Keratinocyte (primary cell): ENCODE results near the gene OSBPL8. TPM values are rescaled to one million over a fixed set of nuclear protein-coding genes. Genes with fewer than 3 reads are reported as not detected.

Experiments used
- DNase-seq: peaks from one replicate; pipeline ENCODE4 v3.0.0-alpha.2; 2011; ENCODE audit warnings: low read depth, missing footprints, low spot score
- FAIRE-seq: peaks from 2 replicates; lab custom pipeline; 2011; peaks lifted over from hg19 to GRCh38; lab: Jason Lieb, UNC
- H2AFZ ChIP-seq: 2 replicates; pipeline ENCODE4 v1.6.0; 2012; ENCODE audit warnings: low read length, control low read depth, inconsistent platforms; ENCODE audit not compliant: control insufficient read depth
- H3K27ac ChIP-seq: 2 replicates; pipeline ENCODE4 v1.5.1; 2011; ENCODE audit warnings: low read length; ENCODE audit not compliant: control insufficient read depth, insufficient read depth
- H3K27me3 ChIP-seq: 3 replicates; pipeline ENCODE4 v1.6.0; 2011; ENCODE audit warnings: low read length; ENCODE audit not compliant: control insufficient read depth, insufficient read depth; ENCODE audit errors: extremely low read depth
- H3K36me3 ChIP-seq, 2 experiments: 2 replicates in 1 of 2; 3 replicates in 1 of 2; pipeline ENCODE4 v1.5.1; 2011; ENCODE audit warnings: low read length in 2 of 2, mild to moderate bottlenecking in 1 of 2; ENCODE audit not compliant: control insufficient read depth in 2 of 2, insufficient read depth in 2 of 2; ENCODE audit errors: extremely low read depth in 1 of 2
- H3K4me1 ChIP-seq: 3 replicates; pipeline ENCODE4 v1.5.1; 2011; ENCODE audit warnings: low read length; ENCODE audit not compliant: control insufficient read depth, insufficient read depth; ENCODE audit errors: extremely low read depth
- H3K4me2 ChIP-seq: 3 replicates; pipeline ENCODE4 v1.6.0; 2011; ENCODE audit warnings: low read depth, low read length; ENCODE audit not compliant: control insufficient read depth, insufficient read depth; ENCODE audit errors: extremely low read depth
- H3K4me3 ChIP-seq, 3 experiments: fragments of 200-600 bp in 1 of 3; sonication (generic) in 1 of 3; 2 replicates in 2 of 3; 3 replicates in 1 of 3; pipeline ENCODE4 v1.5.1; 2011 to 2016; ENCODE audit warnings: low read length in 3 of 3, mild to moderate bottlenecking in 3 of 3, control low read depth in 2 of 3, inconsistent platforms in 1 of 3, low read depth in 1 of 3, mixed read lengths in 1 of 3, mixed run types in 1 of 3, moderate library complexity in 1 of 3; ENCODE audit not compliant: control insufficient read depth in 2 of 3, insufficient read depth in 2 of 3; ENCODE audit errors: extremely low read depth in 1 of 3
- H3K79me2 ChIP-seq: 2 replicates; pipeline ENCODE4 v1.6.0; 2012; ENCODE audit warnings: low read length; ENCODE audit not compliant: control insufficient read depth, insufficient read depth
- H3K9ac ChIP-seq: 3 replicates; pipeline ENCODE4 v1.6.0; 2011; ENCODE audit warnings: low read length; ENCODE audit not compliant: control insufficient read depth, insufficient read depth; ENCODE audit errors: extremely low read depth
- H3K9me1 ChIP-seq: 3 replicates; pipeline ENCODE4 v1.6.0; 2011; ENCODE audit warnings: low read length; ENCODE audit not compliant: control insufficient read depth, insufficient read depth; ENCODE audit errors: extremely low read depth
- H3K9me3 ChIP-seq: 2 replicates; pipeline ENCODE4 v1.5.1; 2012; ENCODE audit warnings: low read depth, low read length; ENCODE audit not compliant: control insufficient read depth
- H4K20me1 ChIP-seq: 3 replicates; pipeline ENCODE4 v1.6.0; 2011; ENCODE audit warnings: low read length; ENCODE audit not compliant: control insufficient read depth, insufficient read depth; ENCODE audit errors: extremely low read depth
- CTCF ChIP-seq, 3 experiments: IDR thresholded peaks in 1 of 3; conservative IDR thresholded peaks in 1 of 3; optimal IDR thresholded peaks in 1 of 3; 2 replicates in 2 of 3; 3 replicates in 1 of 3; pipeline versions ENCODE3 to v1.5.1; 2011; ENCODE audit warnings: low read length in 3 of 3, mild to moderate bottlenecking in 3 of 3, moderate library complexity in 2 of 3, control low read depth in 1 of 3, inconsistent platforms in 1 of 3; ENCODE audit not compliant: insufficient read depth in 2 of 3; ENCODE audit errors: extremely low read depth in 1 of 3
- EZH2 ChIP-seq: IDR thresholded peaks from one replicate; pipeline ENCODE4 v1.6.1; 2012; ENCODE audit warnings: inconsistent platforms, mild to moderate bottlenecking, low read length, moderate library complexity
- dilution Hi-C: fragments of 300-500 bp; cut with MboI; formaldehyde crosslinking; loops from one replicate; pipeline ENCODE4 v1.7.0; 2020; ENCODE audit warnings: low sequenced_read_pairs; ENCODE audit not compliant: extremely low pct_ligation_motif_present
- polyA plus RNA-seq, 5 experiments: library from polyadenylated mRNA; depleted of rRNA in 3 of 5; stranded (reverse) in 3 of 5; stranded (forward) in 1 of 5; unstranded in 1 of 5; fragments of >200 nt; gene quantifications; 1 replicate in 1 of 5; 2 replicates in 3 of 5; 3 replicates in 1 of 5; pipeline versions ENCODE4 v1.2.1 to v1.2.3, GENCODE V29; 2011 to 2012; ENCODE audit warnings: missing spikeins in 2 of 5, low read depth in 1 of 5, low replicate concordance in 1 of 5

The OSBPL8 gene
- polyA plus RNA-seq, 1 donor (not counting 4 experiments of a cell fraction or from before 2014, with no cell fraction given): 33.7 TPM

GRCh38 chr12:76536546-76536945, 23.0 kb downstream of the OSBPL8 start:
- no peaks in the 10 kb centered on the region for H4K20me1 ChIP-seq
- DNase-seq (no peak), FAIRE-seq (no peak)
- no peak overlapping the region for H3K9ac ChIP-seq
- no peak for TF ChIP-seq CTCF (optimal IDR thresholded peaks at IDR 0.05 in 1 of 3, IDR thresholded peaks at IDR 0.05 in 1 of 3, conservative IDR thresholded peaks at IDR 0.05 in 1 of 3; ENCODE audit: extremely low read depth in 1 of 3, insufficient read depth in 2 of 3, low read length in 3 of 3)
- TF ChIP-seq EZH2: no peak
- H3K9me3 ChIP-seq: no peaks in the 10 kb centered on the region
- H3K4me3 ChIP-seq: no peak overlapping the region
- H3K79me2 ChIP-seq: peaks cover 26% of the 10 kb centered on the region
- no peak overlapping the region for H2AFZ ChIP-seq
- no peaks in the 10 kb centered on the region for H3K4me1 ChIP-seq
- no peaks in the 10 kb centered on the region for H3K27me3 ChIP-seq
- H3K36me3 ChIP-seq: no peaks in the 10 kb centered on the region
- H3K27ac ChIP-seq: no peak overlapping the region
- dilution Hi-C loops: no loop called here
- H3K9me1 ChIP-seq: no peaks in the 10 kb centered on the region
- no peak overlapping the region for H3K4me2 ChIP-seq

GRCh38 chr12:76535170-76535569, 24.4 kb downstream of the OSBPL8 start:
- no peak overlapping the region for H2AFZ ChIP-seq
- H3K4me3 ChIP-seq: no peak overlapping the region
- H3K79me2 ChIP-seq: peaks cover 17% of the 10 kb centered on the region
- FAIRE-seq (no peak), DNase-seq (no peak)
- no peaks in the 10 kb centered on the region for H3K9me1 ChIP-seq
- no peak overlapping the region for H3K27ac ChIP-seq
- no peaks in the 10 kb centered on the region for H3K27me3 ChIP-seq
- no peak for TF ChIP-seq EZH2
- TF ChIP-seq CTCF (optimal IDR thresholded peaks at IDR 0.05 in 1 of 3, IDR thresholded peaks at IDR 0.05 in 1 of 3, conservative IDR thresholded peaks at IDR 0.05 in 1 of 3; ENCODE audit: extremely low read depth in 1 of 3, insufficient read depth in 2 of 3, low read length in 3 of 3): no peak
- H3K4me2 ChIP-seq: no peak overlapping the region
- H3K9ac ChIP-seq: no peak overlapping the region
- H3K9me3 ChIP-seq: no peaks in the 10 kb centered on the region
- no peaks in the 10 kb centered on the region for H3K36me3 ChIP-seq
- no peaks in the 10 kb centered on the region for H4K20me1 ChIP-seq
- no peaks in the 10 kb centered on the region for H3K4me1 ChIP-seq
- dilution Hi-C loops: no loop called here
